Measurements from ENCODE around the gene C16orf86.

Gene C16orf86

GRCh38 chr16:67694611-67695010 is 28.0 kb downstream of the C16orf86 start:
- DNase-seq (ENCODE audit: low spot score), result no peak

DNA sequence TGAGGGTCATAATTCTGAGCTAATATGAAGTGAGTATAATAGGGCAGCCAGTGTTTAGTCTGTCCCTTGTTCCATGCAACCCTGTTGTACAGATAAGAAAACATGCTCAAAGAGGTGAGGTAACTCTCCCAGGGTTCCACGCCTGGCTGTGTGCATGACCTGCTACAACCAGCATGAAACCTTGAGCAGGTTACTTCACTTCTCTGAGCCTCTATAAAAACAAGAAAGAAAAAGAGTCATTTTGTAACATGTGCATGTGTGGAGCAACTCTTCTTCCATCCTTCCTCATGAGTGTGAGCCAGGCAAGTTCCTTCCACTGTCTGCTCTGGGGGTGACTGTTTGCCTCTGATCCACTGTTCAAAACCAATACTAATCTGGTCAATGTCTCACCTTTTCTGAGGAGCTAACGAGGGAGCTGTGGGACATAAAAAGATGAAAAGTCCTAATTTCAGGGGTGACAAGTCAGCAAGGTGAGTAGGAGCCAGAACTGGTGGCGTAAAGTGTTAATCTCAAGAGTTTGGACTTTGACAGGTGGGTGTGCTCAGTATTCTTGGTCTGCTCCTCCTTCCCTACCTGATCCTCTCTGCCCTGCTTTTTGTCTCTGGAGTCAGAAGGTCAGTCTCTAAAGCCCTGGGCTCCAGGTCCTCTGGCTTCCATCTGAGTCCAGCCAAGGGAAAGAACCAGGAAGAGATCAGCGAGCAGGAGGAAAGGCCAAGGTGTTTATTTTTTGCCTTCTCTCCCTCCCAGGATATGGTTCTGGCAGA is 31.0 kb downstream of the C16orf86 start:
- DNase-seq (ENCODE audit: low spot score), result no peak

DNA sequence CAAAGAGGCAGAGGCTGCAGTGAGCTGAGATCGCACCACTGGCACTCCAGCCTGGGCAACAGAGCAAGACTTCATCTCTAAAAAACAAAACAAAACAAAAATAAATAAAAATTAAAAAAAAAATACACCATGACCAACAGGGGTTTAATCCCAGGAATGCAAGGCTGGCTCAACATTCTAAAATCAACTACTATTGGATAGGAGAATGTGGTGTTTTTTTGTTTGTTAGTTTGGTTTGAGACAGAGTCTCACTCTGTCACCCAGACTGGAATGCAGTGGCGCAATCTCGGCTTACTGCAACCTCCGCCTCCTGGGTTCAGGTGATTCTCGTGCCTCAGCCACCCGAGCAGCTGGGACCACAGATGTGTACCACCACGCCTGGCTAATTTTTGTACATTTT is 32.7 kb downstream of the C16orf86 start:
- no peak for DNase-seq (ENCODE audit: low spot score)

DNA sequence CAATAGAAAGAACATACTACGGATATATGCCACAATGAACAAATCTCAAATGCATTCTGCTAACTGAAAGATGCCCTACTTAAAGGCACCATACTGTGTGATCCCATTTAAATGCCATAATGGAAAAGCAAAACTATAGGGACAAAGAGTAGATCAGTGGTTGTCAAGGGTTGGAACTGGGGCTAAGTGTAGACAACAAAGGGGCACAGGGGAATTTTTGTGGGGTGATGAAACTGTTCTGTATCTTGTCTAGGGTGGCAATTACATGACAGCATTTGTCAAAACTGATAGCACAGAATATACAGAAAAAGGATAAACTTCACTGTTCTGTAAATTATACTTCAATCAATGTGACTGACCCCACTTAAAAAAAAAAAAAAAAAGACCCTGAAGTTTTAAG is 34.8 kb downstream of the C16orf86 start:
- no peak for DNase-seq (ENCODE audit: low spot score)

GRCh38 chr16:67702130-67702529 is 35.5 kb downstream of the C16orf86 start:
- no peak for DNase-seq (ENCODE audit: low spot score)

DNA sequence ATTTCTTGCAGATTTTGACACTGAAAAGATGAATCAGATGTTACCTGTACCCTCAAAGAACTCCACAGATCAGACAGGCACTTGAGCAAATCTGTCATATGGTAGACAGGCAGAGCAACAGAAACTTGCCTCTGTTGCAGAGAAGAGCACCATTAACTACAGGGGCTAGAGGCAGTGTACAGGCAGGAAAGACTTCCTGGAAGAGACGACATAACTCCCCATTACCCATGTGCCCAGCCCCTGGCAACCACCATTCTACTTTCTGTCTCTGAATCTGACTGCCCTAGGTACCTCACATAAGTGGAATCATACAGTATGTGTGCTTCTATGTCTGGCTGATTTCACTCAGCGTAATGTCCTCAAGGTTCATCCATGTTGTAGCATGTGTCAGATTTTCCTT is 37.0 kb downstream of the C16orf86 start:
- peak; percentile 32 for DNase-seq (ENCODE audit: low spot score)

- DNase-seq (ENCODE audit: low spot score), result no peak
These were observed 37.5 kb downstream of the C16orf86 start for GRCh38 chr16:67704110-67704509.

GRCh38 chr16:67707210-67707609 is 40.6 kb downstream of the C16orf86 start:
- DNase-seq (ENCODE audit: low spot score), result no peak

DNA sequence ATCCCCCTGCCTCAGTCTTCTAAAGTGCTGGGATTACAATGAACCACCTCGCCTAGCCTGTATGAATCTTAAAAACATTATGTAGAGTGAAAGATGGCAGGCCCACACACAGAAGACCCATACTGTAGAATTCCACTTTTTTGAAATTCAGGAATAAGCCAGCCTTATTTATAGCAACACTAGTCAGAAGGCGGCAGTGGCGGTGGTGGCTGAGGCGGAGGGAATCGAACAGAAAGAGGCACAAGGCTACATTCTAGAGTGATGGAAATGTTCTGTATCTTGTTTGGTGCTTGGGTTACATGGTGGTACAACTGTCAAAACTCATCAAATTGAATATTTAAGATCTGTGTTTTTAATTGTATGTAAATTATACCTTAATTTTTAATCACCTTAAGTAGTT is 41.2 kb downstream of the C16orf86 start:
- no peak for DNase-seq (ENCODE audit: low spot score)

DNA sequence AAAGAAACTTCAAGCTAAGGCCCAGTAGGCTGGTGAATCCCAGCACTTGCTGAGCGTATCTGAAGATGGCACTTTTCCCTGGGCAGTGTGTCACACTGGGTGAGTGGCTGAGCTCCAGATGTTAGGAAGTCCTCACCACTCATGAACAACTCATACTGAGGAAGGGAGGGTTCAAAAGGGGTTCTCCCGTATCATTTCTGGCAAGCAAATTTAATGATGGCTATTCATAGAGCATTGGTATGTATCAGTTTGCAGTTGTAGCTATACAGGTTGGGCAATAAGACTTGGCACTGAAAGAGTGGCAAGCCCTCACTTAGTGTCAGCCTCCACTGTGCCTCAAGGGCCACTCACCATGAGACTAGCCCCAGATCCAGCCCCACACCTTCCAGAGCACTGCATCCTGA is 41.8 kb downstream of the C16orf86 start:
- no peak for DNase-seq (ENCODE audit: low spot score)

- DNase-seq (ENCODE audit: low spot score), result no peak
These were observed 42.4 kb downstream of the C16orf86 start for GRCh38 chr16:67709050-67709449.

DNA sequence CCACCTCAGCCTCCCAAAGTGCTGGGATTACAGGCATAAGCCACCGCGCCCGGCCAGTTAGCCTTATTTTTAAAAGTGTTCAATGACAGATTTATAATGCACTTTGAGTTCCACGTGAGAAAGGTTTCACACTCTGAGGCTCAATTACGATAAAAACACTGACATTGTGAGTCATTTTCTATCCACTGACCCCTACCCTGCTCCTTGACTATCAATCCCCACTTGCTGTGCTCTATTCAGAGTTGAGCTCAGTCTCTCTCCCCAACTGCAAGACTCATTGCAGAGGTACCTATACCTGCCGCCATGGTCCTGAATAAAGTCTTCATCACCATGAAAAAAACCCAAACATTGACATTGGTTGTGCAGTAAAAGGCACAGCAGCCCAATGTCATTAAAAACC is 44.0 kb downstream of the C16orf86 start:
- no peak for DNase-seq (ENCODE audit: low spot score)

- DNase-seq (ENCODE audit: low spot score), result no peak
These were observed 47.1 kb downstream of the C16orf86 start for GRCh38 chr16:67713647-67714273.

- DNase-seq (ENCODE audit: low spot score), result no peak
These were observed 47.9 kb downstream of the C16orf86 start for GRCh38 chr16:67714522-67714921.

DNA sequence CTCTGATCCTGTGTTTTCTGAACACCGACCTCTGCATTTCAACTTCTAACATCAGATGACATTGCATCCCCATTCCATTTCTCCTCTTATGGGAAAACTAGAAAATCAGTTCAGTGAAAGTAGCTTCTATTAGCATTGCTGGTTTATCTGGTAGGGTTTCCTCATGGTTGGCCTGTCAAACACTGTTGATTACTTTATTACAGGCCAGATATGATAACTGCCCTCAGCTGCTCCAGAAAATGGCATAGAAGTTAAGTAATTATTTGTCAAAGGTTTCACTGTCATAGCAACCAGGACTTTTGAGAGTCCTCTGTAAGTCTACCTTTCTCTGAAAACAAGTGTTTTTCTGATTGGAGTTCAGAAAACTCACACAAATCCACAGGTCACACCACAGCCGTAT is 49.5 kb downstream of the C16orf86 start:
- no peak for DNase-seq (ENCODE audit: low spot score)
